Stimulated activated CD8-positive, alpha-beta memory T cell treated with anti-CD3 and anti-CD28 coated beads, Interleukin-15, amount 100 ng/mL, for 4 hours (primary cell): ENCODE results near the gene SEMA6C.
"Not testable (repeated sequence)": the region's sequence is repeated elsewhere in the genome, so short reads cannot be mapped to it uniquely, and the experiment has no call there.

Source experiments
- DNase-seq, 2 donors: peaks; one replicate each; pipeline ENCODE4 v3.0.0-alpha.2; 2020; ENCODE audit warnings: low read depth in 2 of 2

Gene SEMA6C

DNA sequence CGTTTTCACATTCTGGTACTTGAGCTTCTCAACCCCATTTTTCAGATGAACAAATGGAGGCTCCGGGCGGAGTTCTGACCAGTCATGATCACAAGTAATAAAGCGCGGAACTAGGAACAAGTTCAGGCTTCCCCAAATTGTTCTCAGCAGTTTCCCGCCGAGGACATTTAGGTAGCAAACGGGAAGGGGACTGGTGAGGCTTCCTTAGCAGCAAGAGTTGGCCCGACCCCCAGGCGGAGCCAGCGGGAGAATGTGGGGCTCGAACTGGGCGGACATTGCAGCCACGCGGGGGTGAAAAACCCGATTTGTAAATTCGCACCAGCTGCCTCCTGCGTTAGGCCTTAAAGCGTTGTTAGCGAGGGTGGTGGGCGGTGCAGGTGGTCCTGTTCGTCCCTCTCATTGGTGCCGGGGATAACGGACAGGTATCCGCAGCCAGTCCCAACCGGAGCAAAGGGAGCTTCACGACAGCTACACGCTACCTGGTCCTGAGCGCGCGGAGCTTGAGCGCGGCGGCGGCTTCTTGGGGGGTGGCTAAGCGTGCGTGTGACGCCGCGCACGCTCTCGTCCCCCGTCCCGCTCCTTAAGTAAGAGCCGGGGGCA is 15.3 kb downstream of the SEMA6C start:
- peak; percentile 58 to 69 for DNase-seq

DNA sequence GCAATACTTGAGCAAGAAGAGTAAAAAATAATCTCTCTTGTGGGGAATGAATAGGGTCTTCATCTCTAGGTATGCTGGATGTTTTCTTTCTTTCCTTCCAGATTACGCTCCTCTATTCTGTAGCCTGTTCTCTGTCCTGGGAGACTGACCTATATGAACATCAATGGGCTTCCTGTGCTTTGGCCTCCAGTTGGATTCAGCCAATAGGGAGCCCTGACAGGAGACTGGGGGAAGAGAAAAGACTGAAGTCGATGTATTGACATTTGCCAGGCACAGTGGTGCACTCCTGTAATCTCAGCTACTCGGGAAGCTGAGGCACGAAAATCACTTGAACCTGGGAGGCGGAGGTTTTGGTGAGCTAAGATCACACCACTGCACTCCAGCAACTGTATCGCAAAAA is 17.6 kb downstream of the SEMA6C start:
- DNase-seq: no peak

- no peak for DNase-seq
Measured at GRCh38 chr1:151124763-151125403, 21.5 kb downstream of the SEMA6C start.

- DNase-seq: no peak
Measured at GRCh38 chr1:151113877-151114276, 32.6 kb downstream of the SEMA6C start.

GRCh38 chr1:151108331-151108730 is 38.1 kb downstream of the SEMA6C start:
- DNase-seq: no peak

- no peak for DNase-seq
Measured at GRCh38 chr1:151106894-151107293, 39.5 kb downstream of the SEMA6C start.

DNA sequence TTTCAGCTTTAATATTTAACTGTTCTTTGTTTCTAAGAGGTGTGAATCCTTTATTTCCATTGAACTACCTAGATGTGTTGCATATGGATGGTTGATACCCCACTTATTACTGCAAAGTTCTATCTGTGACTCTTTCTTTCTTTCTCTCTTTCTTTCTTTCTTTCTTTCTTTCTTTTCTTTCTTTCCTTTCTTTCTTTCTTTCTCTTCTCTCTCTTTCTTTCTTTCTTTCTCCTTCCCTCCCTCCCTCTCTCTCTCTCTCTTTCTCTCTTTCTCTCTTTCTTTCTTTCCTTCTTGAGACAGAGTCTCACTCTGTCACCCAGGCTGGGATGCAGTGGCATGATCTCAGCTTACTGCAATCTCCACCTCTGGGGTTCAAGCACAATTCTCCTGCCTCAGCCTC is 41.8 kb downstream of the SEMA6C start:
- DNase-seq: no peak

DNA sequence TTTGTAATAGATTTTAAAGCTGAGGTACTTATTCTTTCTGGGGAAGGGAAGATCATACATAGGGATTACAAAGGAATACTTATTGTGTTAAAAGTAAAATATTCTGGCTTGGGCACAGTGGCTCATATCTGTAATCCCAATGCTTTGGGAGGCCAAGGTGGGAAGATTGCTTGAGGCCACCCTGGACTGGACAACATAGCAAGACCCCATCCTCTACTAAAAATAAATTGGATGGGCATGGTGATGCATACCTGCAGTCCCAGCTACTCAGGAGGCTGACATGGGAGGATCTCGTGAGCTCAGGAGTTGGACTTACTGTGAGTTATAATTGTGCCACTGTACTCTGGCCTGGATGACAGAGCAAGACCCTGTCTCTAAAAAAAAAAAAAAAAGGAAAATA is 48.3 kb downstream of the SEMA6C start:
- no peak for DNase-seq

DNA sequence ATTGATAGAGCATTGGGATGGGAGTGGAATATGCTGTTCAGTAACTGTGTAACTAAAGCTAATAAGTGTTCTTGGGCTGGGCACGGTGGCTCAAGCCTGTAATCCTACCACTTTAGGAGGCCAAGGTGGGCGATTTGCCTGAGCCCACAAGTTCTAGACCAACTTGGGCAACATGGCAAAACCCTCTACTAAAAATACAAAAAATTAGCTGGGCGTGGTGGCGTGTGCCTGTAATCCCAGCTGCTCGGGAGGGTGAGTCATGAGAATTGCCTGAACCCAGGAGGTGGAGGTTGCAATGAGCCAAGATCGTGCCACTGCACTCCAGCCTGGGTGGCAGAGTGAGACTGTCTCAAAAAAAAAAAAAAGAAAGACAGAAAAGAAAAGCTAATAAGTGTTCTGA is 49.0 kb downstream of the SEMA6C start:
- not testable (repeated sequence) for DNase-seq

DNA sequence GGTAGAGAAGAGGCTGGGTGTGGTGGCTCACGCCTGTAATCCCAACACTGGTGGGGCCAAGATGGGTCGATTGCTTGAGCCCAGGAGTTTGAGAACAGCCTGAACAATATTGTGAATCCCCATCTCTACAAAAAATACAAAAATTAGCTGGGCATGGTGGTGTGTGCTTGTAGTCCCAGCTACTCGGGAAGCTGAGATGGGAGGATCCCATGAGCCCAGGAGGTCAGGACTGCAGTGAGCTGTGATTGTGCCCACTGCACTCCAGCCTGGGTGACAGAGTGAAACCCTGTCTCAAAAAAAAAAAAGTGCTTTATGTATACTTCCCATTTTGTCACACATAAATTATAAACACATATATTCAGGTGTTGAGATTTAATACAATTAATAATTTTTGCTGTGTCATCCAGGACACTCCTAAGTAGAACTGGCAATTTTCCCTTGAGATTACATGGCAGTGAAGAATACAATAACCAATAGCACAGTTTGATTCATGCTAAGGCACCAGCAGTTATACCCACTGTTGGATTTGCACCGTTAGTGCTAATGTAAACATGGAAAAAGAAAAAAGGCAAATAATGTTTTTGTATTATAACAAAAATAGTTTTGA is 60.4 kb downstream of the SEMA6C start:
- no peak for DNase-seq
